ENCODE data around the gene DRC1.

DRC1 gene

DNA sequence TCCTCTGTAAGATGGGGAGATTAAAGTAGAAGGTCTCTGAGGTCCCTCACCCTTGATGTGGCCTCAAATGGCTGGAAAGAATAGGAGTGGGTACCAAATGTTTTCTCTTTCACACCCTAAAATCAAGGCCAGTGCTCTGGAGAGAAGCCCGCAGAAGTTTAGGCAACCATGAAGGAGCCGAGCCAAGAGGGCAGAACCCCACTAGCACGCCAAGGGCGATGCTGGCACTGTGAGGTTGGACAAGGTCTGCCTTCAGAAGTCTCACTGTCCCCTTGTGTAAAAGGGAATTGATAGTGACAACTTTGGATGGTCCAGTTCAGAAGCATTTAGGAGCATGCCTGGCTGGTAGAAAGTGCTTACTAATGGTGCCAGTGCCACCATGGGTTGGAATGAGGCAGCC lies 92.5 kb downstream of the DRC1 start:
- DNase-seq (ENCODE audit: insufficient read length, low spot score) (no peak), FAIRE-seq (no peak)
- TF ChIP-seq CTCF (IDR thresholded peaks at IDR 0.05; ENCODE audit: insufficient read depth, missing control alignments), result no peak

DNA sequence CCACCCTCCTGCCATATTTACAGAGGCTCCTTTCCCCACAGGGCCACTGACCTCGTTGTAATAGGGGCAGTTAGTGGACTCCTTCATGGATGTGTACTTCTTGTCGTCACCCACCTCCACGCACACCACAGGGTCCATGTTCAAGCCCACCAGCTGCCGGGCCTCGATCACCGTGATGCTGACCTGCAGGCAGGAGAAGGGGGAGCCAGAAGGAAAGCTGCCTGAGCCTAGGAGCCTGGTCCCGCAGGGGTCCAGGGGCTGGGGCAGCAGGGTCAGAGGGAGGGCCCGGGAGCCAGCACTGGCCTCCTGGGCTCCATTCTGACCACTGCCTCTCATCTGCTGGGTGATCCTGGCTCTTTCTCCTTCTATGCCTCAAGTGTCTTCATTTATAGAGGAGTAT lies 93.2 kb downstream of the DRC1 start:
- no peak for DNase-seq (ENCODE audit: insufficient read length, low spot score)
- TF ChIP-seq CTCF (IDR thresholded peaks at IDR 0.05; ENCODE audit: insufficient read depth, missing control alignments), result no peak
- FAIRE-seq, result no peak

- no peak for TF ChIP-seq CTCF (IDR thresholded peaks at IDR 0.05; ENCODE audit: insufficient read depth, missing control alignments)
- FAIRE-seq, result no peak
Observed at GRCh38 chr2:26495705-26496297, 94.1 kb downstream of the DRC1 start.

DNA sequence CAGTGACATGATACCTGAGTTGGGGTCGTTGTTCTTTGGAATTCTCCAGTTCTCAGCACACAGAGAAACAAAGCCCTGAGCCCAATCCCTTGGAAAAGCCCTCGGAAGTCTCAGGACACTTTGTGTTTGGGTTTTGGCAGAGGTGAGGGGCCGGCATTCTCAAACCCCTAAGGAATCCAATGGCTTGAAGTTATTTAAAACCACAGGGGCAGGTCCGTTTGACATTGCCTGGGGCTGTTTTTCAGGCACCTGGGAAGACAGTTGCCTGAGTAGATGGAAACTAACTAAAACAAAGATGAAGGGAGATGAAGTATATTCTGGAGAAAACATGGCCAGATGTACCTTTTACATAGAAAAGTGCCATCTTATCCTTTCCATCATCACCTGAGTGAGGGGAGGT lies 98.7 kb downstream of the DRC1 start:
- TF ChIP-seq CTCF (IDR thresholded peaks at IDR 0.05; ENCODE audit: insufficient read depth, missing control alignments), result no peak
- no peak for DNase-seq (ENCODE audit: insufficient read length, low spot score)
- no peak for FAIRE-seq

More at GRCh38 chr2:26495705-26496297, 94.1 kb downstream of the DRC1 start:
- DNase-seq (ENCODE audit: insufficient read length, low spot score), result no peak

DNA sequence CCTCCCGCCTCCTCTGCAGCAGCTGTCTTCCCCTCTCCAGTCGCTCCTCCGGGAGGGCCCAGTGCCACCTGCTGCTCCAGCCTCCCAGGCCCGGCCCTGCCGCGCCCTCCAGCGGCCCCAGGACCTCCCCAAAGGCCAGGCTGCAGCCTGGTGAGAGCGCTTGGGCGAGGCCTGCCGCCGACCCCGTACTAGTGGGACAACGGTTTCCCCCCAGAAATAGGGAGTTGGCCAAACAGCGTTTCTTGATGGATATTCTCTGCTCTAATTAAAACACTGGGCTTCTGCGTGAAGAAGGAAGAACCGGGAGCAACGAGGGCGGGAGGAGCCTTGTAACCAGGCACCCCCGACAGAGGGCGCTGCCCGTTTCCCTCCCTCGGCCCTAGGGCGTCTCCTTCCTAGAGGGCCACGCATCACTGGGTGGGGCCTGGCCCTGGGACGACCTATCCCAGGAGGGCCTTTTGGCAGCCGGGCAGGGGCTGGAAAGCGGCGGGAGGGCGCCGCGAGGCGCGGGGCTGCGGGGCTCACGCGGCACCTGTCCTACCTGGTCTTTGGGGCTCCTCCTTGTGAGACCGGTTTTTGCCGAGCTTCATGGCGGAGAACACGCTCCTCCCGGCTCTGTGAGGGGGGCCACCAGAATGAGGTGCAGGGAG lies 101.6 kb downstream of the DRC1 start:
- no peak for FAIRE-seq
- peak; percentile 70 for TF ChIP-seq CTCF (IDR thresholded peaks at IDR 0.05; ENCODE audit: insufficient read depth, missing control alignments)
- DNase-seq (ENCODE audit: insufficient read length, low spot score), result peak; percentile 81

- no peak for TF ChIP-seq CTCF (IDR thresholded peaks at IDR 0.05; ENCODE audit: insufficient read depth, missing control alignments)
- no peak for DNase-seq (ENCODE audit: insufficient read length, low spot score)
- FAIRE-seq, result no peak
Observed at GRCh38 chr2:26504002-26504401, 102.3 kb downstream of the DRC1 start.

DNA sequence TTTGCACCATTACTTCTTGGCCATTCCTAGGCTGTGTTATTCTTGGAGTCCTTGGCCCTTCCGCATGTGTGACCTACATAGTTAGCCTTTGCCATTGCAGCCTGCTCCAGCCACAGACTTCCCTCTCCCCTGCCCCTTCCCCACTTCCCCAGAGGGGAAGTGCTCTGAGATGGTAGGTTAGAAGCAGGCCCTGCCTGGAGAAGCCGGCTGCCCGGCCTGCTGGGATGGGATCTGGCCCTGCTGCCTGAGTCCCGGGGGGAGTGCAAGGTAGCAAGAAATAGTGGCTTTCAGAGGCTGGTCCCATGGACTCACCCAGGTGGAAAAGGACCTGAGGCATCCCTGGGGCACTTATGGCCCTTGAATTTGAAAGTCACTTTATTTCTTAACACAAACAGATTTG lies 104.6 kb downstream of the DRC1 start:
- no peak for FAIRE-seq
- no peak for TF ChIP-seq CTCF (IDR thresholded peaks at IDR 0.05; ENCODE audit: insufficient read depth, missing control alignments)
- no peak for DNase-seq (ENCODE audit: insufficient read length, low spot score)

All from D721Med (cell line).